HepG2 (cell line): ENCODE measurements around the gene EPB41L2. TPM values are rescaled to one million over a fixed set of nuclear protein-coding genes. Genes with fewer than 3 reads are reported as not detected.

Source experiments
- ATAC-seq: fragments of 200-7000 bp; cut with Tn5 transposase; 3 replicates; pipeline ENCODE4 v1.9.1; 2020; ENCODE audit warnings: mild to moderate bottlenecking, moderate library complexity
- BruUV-seq: library from RNA; stranded (reverse); fragments of 400-500 nt; replicated peaks from 2 replicates; lab custom pipeline; 2021; lab: Mats Ljungman, UMichigan
- CTCF ChIA-PET: fragments of 300-600 bp; formaldehyde crosslinking; extraction: SDS; loops from one replicate; lab custom pipeline; 2021; ENCODE audit warnings: low total read pairs, inconsistent platforms, low intra/inter-chr PET ratio; lab: Yijun Ruan, JAX
- POLR2A ChIA-PET: fragments of 350-600 bp; sonication (Branson Sonifier 250); formaldehyde crosslinking; loops from one replicate; lab custom pipeline; 2020; ENCODE audit warnings: antibody characterized with exemption, inconsistent platforms; lab: Yijun Ruan, JAX
- DNase-seq: peaks from one replicate; pipeline ENCODE4 v3.0.0-alpha.2; 2015; ENCODE audit warnings: low spot score
- FAIRE-seq: peaks from 3 replicates; lab custom pipeline; 2011; peaks lifted over from hg19 to GRCh38; lab: Jason Lieb, UNC
- H2AFZ ChIP-seq: one replicate; pipeline ENCODE4 v1.6.1; 2011; ENCODE audit warnings: low read length, inconsistent platforms
- H3K27ac ChIP-seq: fragments of 300-600 bp; 3 replicates; pipeline ENCODE4 v1.8.0; 2011; ENCODE audit warnings: mixed run types, mild to moderate bottlenecking, mixed read lengths, low read length, inconsistent platforms; ENCODE audit not compliant: insufficient read depth; ENCODE audit errors: extremely low read length
- H3K27me3 ChIP-seq, 2 experiments: fragments of 200-600 bp in 1 of 2; 2 replicates in 1 of 2; 3 replicates in 1 of 2; pipeline versions ENCODE4 v1.6.0 to v1.8.0; 2011; ENCODE audit warnings: low read length in 2 of 2, mild to moderate bottlenecking in 2 of 2, moderate library complexity in 2 of 2, inconsistent platforms in 1 of 2; ENCODE audit not compliant: insufficient read depth in 2 of 2, control insufficient read depth in 1 of 2
- H3K36me3 ChIP-seq, 2 experiments: fragments of 200-600 bp in 1 of 2; replicated peaks in 1 of 2; 2 replicates in 1 of 2; 3 replicates in 1 of 2; pipeline versions ENCODE4 v1.5.1 to v1.8.0; 2011; ENCODE audit warnings: low read length in 2 of 2, inconsistent platforms in 1 of 2; ENCODE audit not compliant: insufficient read depth in 2 of 2, control insufficient read depth in 1 of 2
- H3K4me1 ChIP-seq: 2 replicates; pipeline ENCODE4 v1.5.1; 2012; ENCODE audit warnings: low read length, inconsistent platforms; ENCODE audit not compliant: insufficient read depth
- H3K4me2 ChIP-seq: 2 replicates; pipeline ENCODE4 v1.6.0; 2011; ENCODE audit warnings: low read depth, low read length, inconsistent platforms
- H3K4me3 ChIP-seq, 3 experiments: fragments of 200-600 bp in 1 of 3; sonication (generic), shearing (Covaris generic) in 1 of 3; replicated peaks in 1 of 3; 2 replicates each; pipeline ENCODE4 v1.5.1; 2011 to 2016; ENCODE audit warnings: low read length in 3 of 3, inconsistent platforms in 2 of 3, low read depth in 2 of 3, mild to moderate bottlenecking in 2 of 3, control low read depth in 1 of 3, mixed read lengths in 1 of 3; ENCODE audit not compliant: insufficient read depth in 1 of 3
- H3K79me2 ChIP-seq: one replicate; pipeline ENCODE4 v1.6.1; 2011; ENCODE audit warnings: low read length, inconsistent platforms; ENCODE audit not compliant: insufficient read depth
- H3K9ac ChIP-seq: 2 replicates; pipeline ENCODE4 v1.6.0; 2011; ENCODE audit warnings: mild to moderate bottlenecking, low read depth, low read length, inconsistent platforms; ENCODE audit not compliant: insufficient read depth
- H3K9me3 ChIP-seq: 2 replicates; pipeline ENCODE4 v1.5.1; 2012; ENCODE audit warnings: mild to moderate bottlenecking, low read length
- H4K20me1 ChIP-seq: 2 replicates; pipeline ENCODE4 v1.6.0; 2011; ENCODE audit warnings: inconsistent platforms, mild to moderate bottlenecking, low read length, moderate library complexity; ENCODE audit not compliant: insufficient read depth
- CCAR2 ChIP-seq: fragments of 200-400 bp; formaldehyde crosslinking; optimal IDR thresholded peaks from 2 replicates; pipeline ENCODE3; 2018; ENCODE audit warnings: low read depth, mild to moderate bottlenecking, low read length, moderate library complexity
- GMEB1 ChIP-seq: sonication (generic); formaldehyde crosslinking; IDR thresholded peaks from 2 replicates; pipeline ENCODE4 v1.5.1; 2020; ENCODE audit warnings: missing genetic modification reagents, mild to moderate bottlenecking, borderline replicate concordance
- HDAC6 ChIP-seq: fragments of 200-600 bp; sonication (generic); IDR thresholded peaks from 2 replicates; pipeline ENCODE4 v1.7.0; 2017; ENCODE audit warnings: mild to moderate bottlenecking, antibody characterized with exemption, low read length, low read depth
- HNRNPL ChIP-seq: fragments of 200-400 bp; formaldehyde crosslinking; IDR thresholded peaks from 2 replicates; pipeline ENCODE4 v1.6.1; 2017; ENCODE audit warnings: mild to moderate bottlenecking, low read depth, low read length
- KLF9 ChIP-seq: IDR thresholded peaks from 2 replicates; pipeline ENCODE4 v1.6.1; 2016; ENCODE audit warnings: low read depth
- KMT2B ChIP-seq: IDR thresholded peaks from 2 replicates; pipeline ENCODE4 v1.6.1; 2016; ENCODE audit warnings: missing genetic modification reagents, missing compliant biosample characterization
- NFKBIZ ChIP-seq: IDR thresholded peaks from 2 replicates; pipeline ENCODE4 v1.6.1; 2018; ENCODE audit warnings: missing genetic modification reagents, missing compliant biosample characterization
- PAXIP1 ChIP-seq: sonication (generic); formaldehyde crosslinking; conservative IDR thresholded peaks from 2 replicates; pipeline ENCODE4 v1.4.0; 2020; ENCODE audit warnings: mild to moderate bottlenecking, missing genetic modification reagents, moderate library complexity
- SP4 ChIP-seq: sonication (generic); formaldehyde crosslinking; IDR thresholded peaks from 2 replicates; pipeline ENCODE4 v1.8.1; 2023; ENCODE audit warnings: mild to moderate bottlenecking, missing genetic modification reagents
- ZHX2 ChIP-seq, 2 experiments: sonication (generic) in 1 of 2; formaldehyde crosslinking in 1 of 2; IDR thresholded peaks; 2 replicates each; pipeline versions ENCODE4 v1.6.1 to v1.9.0; 2014 to 2022; ENCODE audit warnings: antibody characterized with exemption in 1 of 2, borderline replicate concordance in 1 of 2, inconsistent platforms in 1 of 2, low read depth in 1 of 2, missing genetic modification reagents in 1 of 2
- ZNF282 ChIP-seq: fragments of 450-650 bp; IDR thresholded peaks from 2 replicates; pipeline ENCODE4 v1.6.1; 2018; ENCODE audit not compliant: partially characterized antibody
- ZNF432 ChIP-seq: sonication (generic); formaldehyde crosslinking; IDR thresholded peaks from 2 replicates; pipeline ENCODE4 v1.5.0; 2020; ENCODE audit warnings: missing genetic modification reagents, mild to moderate bottlenecking, borderline replicate concordance
- ZNF788 ChIP-seq: sonication (generic); formaldehyde crosslinking; IDR thresholded peaks from 2 replicates; pipeline ENCODE4 v1.5.0; 2020; ENCODE audit warnings: mild to moderate bottlenecking, missing genetic modification reagents, borderline replicate concordance
- ZSCAN12 ChIP-seq: sonication (generic); formaldehyde crosslinking; IDR thresholded peaks from 2 replicates; pipeline ENCODE4 v1.9.0; 2021; ENCODE audit warnings: mild to moderate bottlenecking, missing genetic modification reagents
- WGBS: methylation state at CpG from one replicate; pipeline ENCODE4 v1.1.6; 2017; ENCODE audit warnings: low lambda C conversion rate; 5-methylcytosine and 5-hydroxymethylcytosine counted together
- in situ Hi-C: cut with HindIII; loops from 2 replicates; pipeline ENCODE4 v1.10.0; 2017; ENCODE audit warnings: low pct_unique_long_range_greater_than_20kb; ENCODE audit not compliant: extremely low pct_ligation_motif_present
- intact Hi-C: fragments of 100-400 bp; cut with micrococcal nuclease; formaldehyde crosslinking; loops from one replicate; pipeline ENCODE4 v1.10.0; 2022; ENCODE audit not compliant: unreplicated experiment
- polyA plus RNA-seq, 8 experiments: library from polyadenylated mRNA; depleted of rRNA in 3 of 8; stranded (reverse) in 7 of 8; unstranded in 1 of 8; fragments of >200 nt; fragmentation: Illumina TruSeq in 4 of 8; extraction: Trizol in 4 of 8; gene quantifications; 2 replicates each; pipeline versions ENCODE4 v1.2.1 to v1.2.3, GENCODE V29; 2011 to 2016; ENCODE audit warnings: low read depth in 4 of 8, missing spikeins in 1 of 8, mixed read lengths in 1 of 8; ENCODE audit not compliant: insufficient read depth in 1 of 8
- total RNA-seq, 5 experiments: library from RNA; depleted of rRNA; stranded (reverse); fragments of >200 nt; fragmentation: Illumina TruSeq; extraction: Trizol; gene quantifications; 2 replicates each; pipeline ENCODE4 v1.2.3, GENCODE V29; 2016; ENCODE audit warnings: low read depth in 1 of 5

The EPB41L2 gene
- total and polyA plus RNA-seq, 2 of the 13 experiments (the other 11 are each of a cell fraction or from before 2014, with no cell fraction given), result 41.7 to 56.4 TPM

GRCh38 chr6:131067521-131067920, 4.5 kb upstream of the EPB41L2 start:
- no peaks in the 10 kb centered on the region for H3K27me3 ChIP-seq
- no peak overlapping the region for H3K4me2 ChIP-seq
- H3K27ac ChIP-seq, result no peak overlapping the region
- H3K36me3 ChIP-seq, result no peaks in the 10 kb centered on the region
- H4K20me1 ChIP-seq, result no peaks in the 10 kb centered on the region
- in situ Hi-C loops, result no loop called here
- ChIA-PET CTCF (no interaction called here), POLR2A (no interaction called here)
- no peak for FAIRE-seq
- BruUV-seq, result no TSS peak
- H3K9ac ChIP-seq, result no peak overlapping the region
- intact Hi-C loops, result no loop called here
- no peak overlapping the region for H3K4me3 ChIP-seq
- no peak for ATAC-seq
- peaks cover 36% of the 10 kb centered on the region for H3K4me1 ChIP-seq
- WGBS, result 77% methylated on average over 6 of the region's 6 CpGs
- no peak for DNase-seq
- peaks cover 3% of the 10 kb centered on the region for H3K79me2 ChIP-seq
- no peaks in the 10 kb centered on the region for H3K9me3 ChIP-seq
- H2AFZ ChIP-seq, result no peak overlapping the region
- TF ChIP-seq ZNF788, result no peak
- TF ChIP-seq HNRNPL, result no peak
- no peak for TF ChIP-seq CCAR2
- TF ChIP-seq ZNF432 (CRISPR knock-in tag), result no peak
- no peak for TF ChIP-seq KLF9 (CRISPR knock-in tag)
- no peak for TF ChIP-seq ZSCAN12 (CRISPR knock-in tag)
- TF ChIP-seq SP4 (CRISPR knock-in tag), result no peak
- TF ChIP-seq KMT2B, result no peak
- no peak for TF ChIP-seq NFKBIZ (CRISPR knock-in tag)
- no peak for TF ChIP-seq ZNF282
- TF ChIP-seq HDAC6, result no peak
- TF ChIP-seq GMEB1 (CRISPR knock-in tag), result no peak
- no peak for TF ChIP-seq ZHX2 (IDR thresholded peaks at IDR 0.05; ENCODE audit: low read depth)
- no peak for TF ChIP-seq ZHX2 (CRISPR knock-in tag; IDR thresholded peaks at IDR 0.05; ENCODE audit: borderline replicate concordance)
- no peak for TF ChIP-seq PAXIP1 (CRISPR knock-in tag)
